ENCODE results near the gene CLASP2.

DNA sequence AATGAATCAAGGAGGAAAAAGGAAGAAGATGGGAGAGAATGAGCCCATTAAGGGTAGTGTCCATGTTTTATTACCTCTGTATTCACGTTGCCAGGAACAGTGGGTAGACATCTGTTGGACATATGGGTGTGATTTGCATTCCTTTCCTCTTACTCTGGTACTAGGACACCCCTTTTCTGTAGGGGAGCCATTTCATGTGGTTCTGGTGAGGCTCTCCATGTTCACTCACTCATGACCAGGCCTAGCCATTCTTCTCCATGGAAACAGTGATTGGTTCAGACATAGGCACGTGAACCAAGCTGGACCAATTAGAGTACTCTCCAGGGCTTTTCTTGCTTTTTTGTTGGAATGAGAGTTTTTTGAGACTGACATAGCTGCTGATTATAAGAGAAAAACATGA is 40.8 kb upstream of the CLASP2 start:
- TF ChIP-seq POLR2A (IDR thresholded peaks at IDR 0.05; ENCODE audit: low read depth) = no peak
- TF ChIP-seq CTCF (IDR thresholded peaks at IDR 0.05) = no peak
- TF ChIP-seq EP300 (IDR thresholded peaks at IDR 0.05) = no peak

Data from esophagus muscularis mucosa (tissue), 4 donors.